ENCODE results near the gene TSPOAP1. TPM values are rescaled to one million over a fixed set of nuclear protein-coding genes. Genes with fewer than 3 reads are reported as not detected.

The TSPOAP1 gene
- total RNA-seq, 2 donors from 2014 or later: 31.3 to 36.8 TPM

- no peak for TF ChIP-seq CTCF (conservative IDR thresholded peaks at IDR 0.05)
- H3K4me3 ChIP-seq (ENCODE audit: low read length): no peak overlapping the region
- H3K9ac ChIP-seq (ENCODE audit: extremely low read depth, low read length, poor library complexity, severe bottlenecking): no peak overlapping the region
- WGBS, 2 experiments (ENCODE audit: insufficient coverage in 1 of 2, insufficient read length in 1 of 2): 91 to 92% methylated on average over 6 to 7 of the region's 7 CpGs
- H3K27me3 ChIP-seq (ENCODE audit: control insufficient read depth, insufficient read depth, low read length, poor library complexity, severe bottlenecking): peaks cover 41% of the 10 kb centered on the region
- Mint-ChIP-seq H3K27me3 (ENCODE audit: insufficient read depth) (peaks cover 45% of the 10 kb centered on the region), H3K36me3 (ENCODE audit: low read depth) (no peaks in the 10 kb centered on the region), H3K9me3 (peaks cover 3% of the 10 kb centered on the region), H3K4me1 (no peaks in the 10 kb centered on the region), H3K27ac (no peak overlapping the region), H3K4me3 (no peak overlapping the region)
- H3K4me1 ChIP-seq (ENCODE audit: control insufficient read depth, insufficient read depth, low read length): no peaks in the 10 kb centered on the region
- H3K9me3 ChIP-seq (ENCODE audit: control insufficient read depth, low read length): no peaks in the 10 kb centered on the region
- no peaks in the 10 kb centered on the region for H3K36me3 ChIP-seq (ENCODE audit: control insufficient read depth, insufficient read depth, low read length)
- no peak overlapping the region for H3K27ac ChIP-seq (ENCODE audit: low read depth, low read length)
- peak; percentile 22 for DNase-seq
Observed at GRCh38 chr17:58265902-58266875, 62.4 kb downstream of the TSPOAP1 start.

GRCh38 chr17:58265271-58265670 is 63.3 kb downstream of the TSPOAP1 start:
- H3K27ac ChIP-seq (ENCODE audit: low read depth, low read length): no peak overlapping the region
- H3K27ac Mint-ChIP-seq: no peak overlapping the region
- no peaks in the 10 kb centered on the region for H3K4me1 ChIP-seq (ENCODE audit: control insufficient read depth, insufficient read depth, low read length)
- H3K9ac ChIP-seq (ENCODE audit: extremely low read depth, low read length, poor library complexity, severe bottlenecking): no peak overlapping the region
- H3K4me3 Mint-ChIP-seq: no peak overlapping the region
- no peaks in the 10 kb centered on the region for H3K36me3 Mint-ChIP-seq (ENCODE audit: low read depth)
- H3K9me3 ChIP-seq (ENCODE audit: control insufficient read depth, low read length): no peaks in the 10 kb centered on the region
- peaks cover 54% of the 10 kb centered on the region for H3K27me3 Mint-ChIP-seq (ENCODE audit: insufficient read depth)
- DNase-seq: no peak
- H3K4me1 Mint-ChIP-seq: no peaks in the 10 kb centered on the region
- H3K27me3 ChIP-seq (ENCODE audit: control insufficient read depth, insufficient read depth, low read length, poor library complexity, severe bottlenecking): peaks cover 50% of the 10 kb centered on the region
- WGBS, 2 experiments (ENCODE audit: insufficient coverage in 1 of 2, insufficient read length in 1 of 2): 60 to 84% methylated on average over 1 to 4 of the region's 4 CpGs
- H3K9me3 Mint-ChIP-seq: peaks cover 3% of the 10 kb centered on the region
- TF ChIP-seq CTCF (conservative IDR thresholded peaks at IDR 0.05): no peak
- no peak overlapping the region for H3K4me3 ChIP-seq (ENCODE audit: low read length)
- no peaks in the 10 kb centered on the region for H3K36me3 ChIP-seq (ENCODE audit: control insufficient read depth, insufficient read depth, low read length)

- H3K36me3 Mint-ChIP-seq (ENCODE audit: low read depth): no peaks in the 10 kb centered on the region
- peaks cover 57% of the 10 kb centered on the region for H3K27me3 ChIP-seq (ENCODE audit: control insufficient read depth, insufficient read depth, low read length, poor library complexity, severe bottlenecking)
- H3K36me3 ChIP-seq (ENCODE audit: control insufficient read depth, insufficient read depth, low read length): no peaks in the 10 kb centered on the region
- peaks cover 60% of the 10 kb centered on the region for H3K27me3 Mint-ChIP-seq (ENCODE audit: insufficient read depth)
- H3K27ac Mint-ChIP-seq: no peak overlapping the region
- no peaks in the 10 kb centered on the region for H3K4me1 ChIP-seq (ENCODE audit: control insufficient read depth, insufficient read depth, low read length)
- H3K4me3 ChIP-seq (ENCODE audit: low read length): no peak overlapping the region
- H3K9me3 Mint-ChIP-seq: peaks cover 3% of the 10 kb centered on the region
- H3K9ac ChIP-seq (ENCODE audit: extremely low read depth, low read length, poor library complexity, severe bottlenecking): no peak overlapping the region
- 76 to 83% methylated on average over 4 to 6 of the region's 6 CpGs for WGBS, 2 experiments (ENCODE audit: insufficient coverage in 1 of 2, insufficient read length in 1 of 2)
- no peak overlapping the region for H3K4me3 Mint-ChIP-seq
- no peak for TF ChIP-seq CTCF (conservative IDR thresholded peaks at IDR 0.05)
- no peak overlapping the region for H3K27ac ChIP-seq (ENCODE audit: low read depth, low read length)
- H3K9me3 ChIP-seq (ENCODE audit: control insufficient read depth, low read length): no peaks in the 10 kb centered on the region
- H3K4me1 Mint-ChIP-seq: no peaks in the 10 kb centered on the region
- DNase-seq: peak; percentile 13
Observed at GRCh38 chr17:58264407-58265103, 64.0 kb downstream of the TSPOAP1 start.
